ENCODE measurements around the gene CCDC102A. TPM values are rescaled to one million over a fixed set of nuclear protein-coding genes. Genes with fewer than 3 reads are reported as not detected.
A peak's percentile ranks its signal among the peaks of the same experiment; 100 is the strongest.

CCDC102A gene
- total RNA-seq, 2 donors from 2014 or later = 22.5 to 26.8 TPM

DNA sequence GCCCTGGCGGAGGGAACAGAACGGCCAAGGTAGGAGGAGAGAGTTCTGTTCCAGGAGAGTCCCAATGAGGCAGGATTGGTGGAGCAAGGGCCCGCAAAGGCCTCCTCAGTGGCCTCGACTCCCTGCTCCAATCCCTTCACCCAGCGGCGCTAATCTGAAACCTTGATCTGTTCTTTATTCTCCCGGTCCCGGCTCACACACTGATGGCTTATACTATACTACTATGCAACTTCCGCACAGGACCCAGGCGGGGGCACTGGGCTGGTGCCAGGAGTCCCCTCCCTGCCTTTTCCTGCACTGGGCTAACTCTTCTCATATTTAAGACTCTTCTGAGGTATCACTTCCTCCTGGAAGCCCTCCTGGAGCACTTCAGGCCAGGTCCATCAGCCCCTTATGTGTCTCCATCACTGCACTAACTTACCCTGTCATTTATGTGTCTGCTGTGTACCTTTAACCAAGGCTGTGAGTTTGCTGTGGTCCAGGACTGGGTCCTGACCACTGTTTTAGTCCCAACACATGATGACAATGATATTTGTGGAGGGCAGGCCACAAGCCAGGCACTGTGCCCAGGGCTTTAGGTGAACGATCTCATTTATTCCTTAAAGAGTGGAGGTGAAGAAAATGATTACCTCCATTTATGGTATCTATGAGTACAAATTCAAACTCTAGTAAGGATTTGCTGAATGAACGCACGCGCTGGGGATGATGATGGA is 6.8 kb downstream of the CCDC102A start:
- WGBS = 68% methylated on average over 14 of the region's 14 CpGs
- peak overlapping the region in 1 of 2 donors; percentile 12 for H3K27ac ChIP-seq

DNA sequence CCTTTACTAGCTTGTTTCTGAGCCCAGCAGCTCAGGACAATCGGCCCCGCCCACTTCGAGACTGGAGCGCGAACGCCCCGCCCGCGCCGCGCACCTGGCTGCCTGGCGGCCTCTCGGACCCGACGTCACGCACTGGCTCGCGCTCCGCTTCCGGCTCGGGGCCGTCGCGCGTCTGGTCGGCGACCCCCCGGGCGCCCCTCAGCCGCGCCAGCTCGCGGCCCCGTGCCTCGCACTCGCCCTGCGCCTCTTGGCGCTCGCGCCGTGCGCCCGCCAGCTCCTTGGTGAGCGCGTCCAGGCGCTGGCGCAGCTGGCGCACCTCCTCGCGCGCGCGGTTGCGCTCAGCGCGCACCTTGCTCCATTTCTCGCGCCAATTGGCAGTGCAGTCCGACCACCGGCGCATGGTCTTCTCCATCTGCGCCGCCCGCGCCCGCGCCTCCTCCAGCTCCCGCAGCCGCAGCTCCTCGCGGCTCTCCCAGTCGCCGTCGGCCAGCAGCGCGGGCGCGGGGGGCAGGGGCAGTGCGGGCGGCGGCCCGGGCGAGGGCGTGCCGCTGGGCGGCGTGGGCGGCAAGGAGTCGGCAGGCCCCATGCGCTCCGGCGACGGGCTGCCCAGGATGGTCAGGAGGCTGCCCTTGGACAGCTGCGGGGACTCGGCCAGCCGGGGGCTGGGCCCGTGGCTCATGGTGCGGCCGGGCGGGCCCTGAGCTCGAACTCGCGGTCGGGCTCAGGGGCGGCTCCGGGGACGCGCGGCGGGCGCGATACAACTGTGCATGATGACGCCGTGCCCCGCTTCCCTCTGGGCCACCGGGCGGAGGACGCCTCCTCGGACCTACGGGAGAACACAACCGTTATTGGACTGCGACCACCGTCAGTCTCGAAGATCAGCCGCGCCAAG is 7.6 kb downstream of the CCDC102A start:
- H3K27me3 ChIP-seq (replicated peaks; ENCODE audit: insufficient read depth) = no peaks in the 10 kb centered on the region
- H3K36me3 ChIP-seq = no peaks in the 10 kb centered on the region
- no peak for DNase-seq (ENCODE audit: low spot score)
- TF ChIP-seq POLR2A (IDR thresholded peaks at IDR 0.05) (no peak), POLR2AphosphoS5 (IDR thresholded peaks at IDR 0.05) (no peak)
- TF ChIP-seq, protein P1, sequence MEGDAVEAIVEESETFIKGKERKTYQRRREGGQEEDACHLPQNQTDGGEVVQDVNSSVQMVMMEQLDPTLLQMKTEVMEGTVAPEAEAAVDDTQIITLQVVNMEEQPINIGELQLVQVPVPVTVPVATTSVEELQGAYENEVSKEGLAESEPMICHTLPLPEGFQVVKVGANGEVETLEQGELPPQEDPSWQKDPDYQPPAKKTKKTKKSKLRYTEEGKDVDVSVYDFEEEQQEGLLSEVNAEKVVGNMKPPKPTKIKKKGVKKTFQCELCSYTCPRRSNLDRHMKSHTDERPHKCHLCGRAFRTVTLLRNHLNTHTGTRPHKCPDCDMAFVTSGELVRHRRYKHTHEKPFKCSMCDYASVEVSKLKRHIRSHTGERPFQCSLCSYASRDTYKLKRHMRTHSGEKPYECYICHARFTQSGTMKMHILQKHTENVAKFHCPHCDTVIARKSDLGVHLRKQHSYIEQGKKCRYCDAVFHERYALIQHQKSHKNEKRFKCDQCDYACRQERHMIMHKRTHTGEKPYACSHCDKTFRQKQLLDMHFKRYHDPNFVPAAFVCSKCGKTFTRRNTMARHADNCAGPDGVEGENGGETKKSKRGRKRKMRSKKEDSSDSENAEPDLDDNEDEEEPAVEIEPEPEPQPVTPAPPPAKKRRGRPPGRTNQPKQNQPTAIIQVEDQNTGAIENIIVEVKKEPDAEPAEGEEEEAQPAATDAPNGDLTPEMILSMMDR (IDR thresholded peaks at IDR 0.05) = no peak
- no peak overlapping the region for H3K27ac ChIP-seq
- 78% methylated on average over 123 of the region's 126 CpGs for WGBS
- no peaks in the 10 kb centered on the region for H3K9me3 ChIP-seq
- H3K4me3 ChIP-seq = no peak overlapping the region
- H3K4me1 ChIP-seq (replicated peaks) = peaks cover 11% of the 10 kb centered on the region
- intact Hi-C loops (cut with DNase I) = no loop called here

More for the DNA sequence above, 6.8 kb downstream of the CCDC102A start:
- H3K27me3 ChIP-seq (replicated peaks; ENCODE audit: insufficient read depth) = no peaks in the 10 kb centered on the region
- intact Hi-C loops (cut with DNase I) = no loop called here
- H3K36me3 ChIP-seq = no peaks in the 10 kb centered on the region
- no peak for DNase-seq (ENCODE audit: low spot score)
- peaks cover 11% of the 10 kb centered on the region for H3K4me1 ChIP-seq (replicated peaks)
- TF ChIP-seq POLR2AphosphoS5 (IDR thresholded peaks at IDR 0.05) = no peak
- TF ChIP-seq, protein P1 (IDR thresholded peaks at IDR 0.05) = no peak
- no peak for TF ChIP-seq POLR2A (IDR thresholded peaks at IDR 0.05)
- no peaks in the 10 kb centered on the region for H3K9me3 ChIP-seq
- no peak overlapping the region for H3K4me3 ChIP-seq

DNA sequence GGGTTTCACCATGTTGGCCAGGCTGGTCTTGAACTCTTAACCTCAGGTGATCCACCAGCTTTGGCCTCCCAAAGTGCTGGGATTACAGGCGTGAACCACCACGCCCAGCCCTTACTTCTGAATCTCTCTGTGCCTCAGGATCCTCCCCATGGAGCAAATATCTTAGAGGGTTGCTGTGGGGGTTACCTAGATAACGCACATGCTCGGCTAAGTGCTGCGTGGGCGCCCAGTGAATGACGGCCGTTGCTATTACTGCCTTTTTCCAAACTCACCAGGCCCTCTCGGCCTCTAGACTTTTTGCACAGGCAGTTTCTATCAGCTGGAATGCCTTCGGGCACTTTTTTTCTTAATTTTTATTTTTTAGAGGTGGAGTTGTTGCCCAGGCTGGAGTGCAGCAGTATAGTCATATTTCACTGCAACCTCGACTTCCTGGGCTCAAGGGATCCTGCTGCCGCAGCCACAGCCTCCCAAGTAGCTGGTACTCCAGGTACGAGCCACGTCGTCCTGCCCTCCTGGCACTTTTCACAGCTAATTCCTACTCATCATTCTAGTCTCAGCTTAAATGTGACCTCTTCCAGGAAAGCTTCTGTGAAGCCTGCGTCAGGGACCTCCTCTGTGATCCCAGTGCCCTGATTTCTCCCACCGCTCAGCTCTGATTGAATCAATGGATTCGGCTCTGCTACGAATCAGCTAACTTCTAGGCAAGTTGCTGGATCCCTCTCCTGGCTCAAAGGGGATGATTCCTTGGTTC is 8.6 kb downstream of the CCDC102A start:
- no peak for DNase-seq (ENCODE audit: low spot score)
- H3K9me3 ChIP-seq = no peaks in the 10 kb centered on the region
- H3K4me1 ChIP-seq (replicated peaks) = peaks cover 7% of the 10 kb centered on the region
- H3K27ac ChIP-seq = no peak overlapping the region
- intact Hi-C loops (cut with DNase I) = no loop called here
- no peaks in the 10 kb centered on the region for H3K36me3 ChIP-seq
- TF ChIP-seq POLR2AphosphoS5 (IDR thresholded peaks at IDR 0.05) = no peak
- no peak for TF ChIP-seq POLR2A (IDR thresholded peaks at IDR 0.05)
- TF ChIP-seq, protein P1 (IDR thresholded peaks at IDR 0.05) = no peak
- WGBS = 94% methylated on average over 19 of the region's 19 CpGs
- no peak overlapping the region for H3K4me3 ChIP-seq
- no peaks in the 10 kb centered on the region for H3K27me3 ChIP-seq (replicated peaks; ENCODE audit: insufficient read depth)

DNA sequence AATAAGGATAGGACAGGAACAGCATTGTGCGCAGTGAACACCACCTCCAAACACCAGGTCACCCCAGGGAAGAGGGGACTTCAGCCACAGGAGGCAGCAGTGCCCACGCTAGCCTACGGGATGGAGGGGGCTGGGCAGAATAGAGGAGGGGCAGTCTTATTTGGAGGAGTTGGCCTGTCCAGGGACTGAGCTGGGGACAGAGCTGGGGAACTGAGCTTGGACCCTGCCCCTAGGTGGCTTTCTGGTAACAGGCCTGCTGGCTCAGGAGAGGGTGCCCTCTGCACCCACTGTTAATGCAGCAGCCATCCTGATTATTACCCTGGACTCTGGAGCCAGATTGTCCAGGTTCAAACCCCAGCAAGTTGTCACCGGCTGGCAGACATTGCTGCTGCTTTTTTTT is 9.3 kb downstream of the CCDC102A start:
- Histone ChIP-seq H3K9me3 (no peaks in the 10 kb centered on the region), H3K4me1 (replicated peaks) (no peaks in the 10 kb centered on the region), H3K4me3 (no peak overlapping the region), H3K36me3 (no peaks in the 10 kb centered on the region), H3K27me3 (replicated peaks; ENCODE audit: insufficient read depth) (no peaks in the 10 kb centered on the region), H3K27ac (no peak overlapping the region)
- WGBS = 75% methylated on average over 4 of the region's 4 CpGs
- no peak for DNase-seq (ENCODE audit: low spot score)
- TF ChIP-seq POLR2AphosphoS5 (IDR thresholded peaks at IDR 0.05) (no peak), POLR2A (IDR thresholded peaks at IDR 0.05) (no peak)
- TF ChIP-seq, protein P1 (IDR thresholded peaks at IDR 0.05) = no peak
- intact Hi-C loops (cut with DNase I) = no loop called here
